Suprapubic skin (tissue), 3 donors: ENCODE data around the gene MGAT5B.

Experiments used
- EP300 ChIP-seq: sonication (generic); formaldehyde crosslinking; IDR thresholded peaks from one replicate; pipeline ENCODE4 v1.6.1; 2017; ENCODE audit warnings: antibody characterized with exemption
- POLR2A ChIP-seq, 2 donors: fragments of 450-650 bp; IDR thresholded peaks; one replicate each; pipeline ENCODE4 v1.6.1; 2017; ENCODE audit warnings: antibody characterized with exemption in 2 of 2, mild to moderate bottlenecking in 2 of 2, moderate library complexity in 2 of 2
- TF ChIP-seq, protein P1 (sequence below), 2 donors: fragments of 200-600 bp in 1 of 2; fragments of 450-650 bp in 1 of 2; sonication (generic) in 1 of 2; IDR thresholded peaks; one replicate each; pipeline ENCODE4 v1.5.1; 2016 to 2019; ENCODE audit warnings: antibody characterized with exemption in 2 of 2, mild to moderate bottlenecking in 1 of 2, moderate library complexity in 1 of 2

- TF ChIP-seq, protein P1, sequence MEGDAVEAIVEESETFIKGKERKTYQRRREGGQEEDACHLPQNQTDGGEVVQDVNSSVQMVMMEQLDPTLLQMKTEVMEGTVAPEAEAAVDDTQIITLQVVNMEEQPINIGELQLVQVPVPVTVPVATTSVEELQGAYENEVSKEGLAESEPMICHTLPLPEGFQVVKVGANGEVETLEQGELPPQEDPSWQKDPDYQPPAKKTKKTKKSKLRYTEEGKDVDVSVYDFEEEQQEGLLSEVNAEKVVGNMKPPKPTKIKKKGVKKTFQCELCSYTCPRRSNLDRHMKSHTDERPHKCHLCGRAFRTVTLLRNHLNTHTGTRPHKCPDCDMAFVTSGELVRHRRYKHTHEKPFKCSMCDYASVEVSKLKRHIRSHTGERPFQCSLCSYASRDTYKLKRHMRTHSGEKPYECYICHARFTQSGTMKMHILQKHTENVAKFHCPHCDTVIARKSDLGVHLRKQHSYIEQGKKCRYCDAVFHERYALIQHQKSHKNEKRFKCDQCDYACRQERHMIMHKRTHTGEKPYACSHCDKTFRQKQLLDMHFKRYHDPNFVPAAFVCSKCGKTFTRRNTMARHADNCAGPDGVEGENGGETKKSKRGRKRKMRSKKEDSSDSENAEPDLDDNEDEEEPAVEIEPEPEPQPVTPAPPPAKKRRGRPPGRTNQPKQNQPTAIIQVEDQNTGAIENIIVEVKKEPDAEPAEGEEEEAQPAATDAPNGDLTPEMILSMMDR (IDR thresholded peaks at IDR 0.05): no peak
- TF ChIP-seq EP300: no peak
- TF ChIP-seq POLR2A (IDR thresholded peaks at IDR 0.05): no peak
Measured at GRCh38 chr17:76901542-76902197, 33.5 kb downstream of the MGAT5B start.
